H9 (cell line): ENCODE results near the gene TAF13. TPM values are rescaled to one million over a fixed set of nuclear protein-coding genes. Genes with fewer than 3 reads are reported as not detected.

Experiments
- DNase-seq: peaks from one replicate; pipeline ENCODE4 v3.0.0-alpha.2; 2017
- H2AFZ ChIP-seq: one replicate; pipeline ENCODE4 v1.6.1; 2013; ENCODE audit warnings: mild to moderate bottlenecking, low read length, control low read depth, moderate library complexity
- H2AK5ac ChIP-seq: 2 replicates; pipeline ENCODE4 v1.6.1; 2013; ENCODE audit warnings: low read length, control low read depth, mixed read lengths; ENCODE audit not compliant: insufficient read length
- H2BK120ac ChIP-seq: one replicate; pipeline ENCODE4 v1.6.1; 2013; ENCODE audit warnings: low read depth, mild to moderate bottlenecking, low read length, control low read depth, inconsistent platforms; ENCODE audit not compliant: poor library complexity, severe bottlenecking
- H2BK12ac ChIP-seq: 2 replicates; pipeline ENCODE4 v1.6.1; 2013; ENCODE audit warnings: low read length, control low read depth, mixed read lengths, low read depth; ENCODE audit not compliant: insufficient read length
- H2BK15ac ChIP-seq: 2 replicates; pipeline ENCODE4 v1.6.1; 2013; ENCODE audit warnings: low read depth, low read length, control low read depth
- H2BK20ac ChIP-seq: one replicate; pipeline ENCODE4 v1.6.1; 2013; ENCODE audit warnings: low read depth, mild to moderate bottlenecking, low read length, control low read depth, inconsistent platforms; ENCODE audit not compliant: poor library complexity, severe bottlenecking
- H2BK5ac ChIP-seq: 2 replicates; pipeline ENCODE4 v1.6.1; 2013; ENCODE audit warnings: low read length, control low read depth, mixed read lengths; ENCODE audit not compliant: insufficient read length
- H3K14ac ChIP-seq: 2 replicates; pipeline ENCODE4 v1.6.1; 2013; ENCODE audit warnings: low read length, control low read depth; ENCODE audit not compliant: insufficient read depth
- H3K18ac ChIP-seq: 2 replicates; pipeline ENCODE4 v1.6.1; 2013; ENCODE audit warnings: low read depth, mild to moderate bottlenecking, mixed read lengths, low read length, control low read depth; ENCODE audit not compliant: insufficient read length
- H3K23ac ChIP-seq: 2 replicates; pipeline ENCODE4 v1.6.1; 2013; ENCODE audit warnings: low read length, control low read depth, mixed read lengths, low read depth; ENCODE audit not compliant: insufficient read length
- H3K23me2 ChIP-seq: 2 replicates; pipeline ENCODE4 v1.6.1; 2013; ENCODE audit warnings: low read depth, mild to moderate bottlenecking, mixed read lengths, low read length, control low read depth; ENCODE audit not compliant: insufficient read length, poor library complexity, severe bottlenecking
- H3K27ac ChIP-seq: 2 replicates; pipeline ENCODE4 v1.5.1; 2013; ENCODE audit warnings: low read length, control low read depth, mixed read lengths, low read depth; ENCODE audit not compliant: insufficient read length
- H3K27me3 ChIP-seq: 2 replicates; pipeline ENCODE4 v1.6.1; 2013; ENCODE audit warnings: low read length, control low read depth, inconsistent platforms; ENCODE audit not compliant: insufficient read depth
- H3K4ac ChIP-seq: 2 replicates; pipeline ENCODE4 v1.6.1; 2013; ENCODE audit warnings: low read depth, mild to moderate bottlenecking, control low read depth, inconsistent platforms, low read length, moderate library complexity
- H3K4me1 ChIP-seq: 2 replicates; pipeline ENCODE4 v1.6.1; 2013; ENCODE audit warnings: low read length, control low read depth, inconsistent platforms; ENCODE audit not compliant: insufficient read depth
- H3K4me2 ChIP-seq: 2 replicates; pipeline ENCODE4 v1.6.1; 2013; ENCODE audit warnings: low read length, control low read depth, mixed read lengths; ENCODE audit not compliant: insufficient read length, insufficient read depth
- H3K56ac ChIP-seq: 2 replicates; pipeline ENCODE4 v1.6.1; 2013; ENCODE audit warnings: low read depth, mild to moderate bottlenecking, mixed read lengths, low read length, control low read depth; ENCODE audit not compliant: insufficient read length
- H3K79me1 ChIP-seq: 2 replicates; pipeline ENCODE4 v1.6.1; 2013; ENCODE audit warnings: low read depth, mild to moderate bottlenecking, moderate library complexity, low read length, control low read depth, inconsistent platforms; ENCODE audit not compliant: insufficient read depth, poor library complexity, severe bottlenecking
- H3K79me2 ChIP-seq: 2 replicates; pipeline ENCODE4 v1.6.1; 2013; ENCODE audit warnings: low read length, control low read depth, inconsistent platforms; ENCODE audit not compliant: insufficient read depth
- H3K9ac ChIP-seq: 2 replicates; pipeline ENCODE4 v1.6.1; 2013; ENCODE audit warnings: low read length, control low read depth, mixed read lengths; ENCODE audit not compliant: insufficient read length; ENCODE audit errors: extremely low read depth
- H3K9me3 ChIP-seq: one replicate; pipeline ENCODE4 v1.6.1; 2013; ENCODE audit warnings: low read depth, low read length, inconsistent platforms; ENCODE audit not compliant: control insufficient read depth
- H3T11ph ChIP-seq: one replicate; pipeline ENCODE4 v1.6.1; 2013; ENCODE audit warnings: mild to moderate bottlenecking, low read length, control low read depth, inconsistent platforms
- H4K20me1 ChIP-seq: one replicate; pipeline ENCODE4 v1.6.1; 2013; ENCODE audit not compliant: control insufficient read depth, insufficient read length, insufficient read depth
- H4K5ac ChIP-seq: 2 replicates; pipeline ENCODE4 v1.6.1; 2013; ENCODE audit warnings: low read depth, mild to moderate bottlenecking, mixed read lengths, low read length, control low read depth; ENCODE audit not compliant: insufficient read length
- H4K8ac ChIP-seq: replicated peaks from 2 replicates; pipeline ENCODE4 v1.6.1; 2013; ENCODE audit warnings: low read length, control low read depth, mixed read lengths, low read depth; ENCODE audit not compliant: insufficient read length
- H4K91ac ChIP-seq: 2 replicates; pipeline ENCODE4 v1.6.1; 2013; ENCODE audit warnings: low read depth, mild to moderate bottlenecking, moderate library complexity, mixed read lengths, low read length, control low read depth; ENCODE audit not compliant: insufficient read length
- H3K27ac Mint-ChIP-seq, 3 experiments: 2 replicates in 2 of 3; 3 replicates in 1 of 3; pipeline ENCODE4 v1.8.0; 2020 to 2021; ENCODE audit warnings: mixed read lengths in 3 of 3, mild to moderate bottlenecking in 1 of 3, moderate library complexity in 1 of 3
- H3K27me3 Mint-ChIP-seq: 2 replicates; pipeline ENCODE4 v1.8.0; 2021; ENCODE audit warnings: low read depth, mild to moderate bottlenecking, moderate library complexity, mixed read lengths
- H3K36me3 Mint-ChIP-seq, 3 experiments: 2 replicates in 2 of 3; 3 replicates in 1 of 3; pipeline ENCODE4 v1.8.0; 2020 to 2021; ENCODE audit warnings: low read depth in 3 of 3, mixed read lengths in 3 of 3; ENCODE audit not compliant: insufficient read depth in 1 of 3
- H3K4me1 Mint-ChIP-seq, 2 experiments: 2 replicates each; pipeline ENCODE4 v1.8.0; 2020; ENCODE audit warnings: mixed read lengths in 2 of 2
- H3K4me3 Mint-ChIP-seq, 2 experiments: 2 replicates in 1 of 2; 3 replicates in 1 of 2; pipeline ENCODE4 v1.8.0; 2020 to 2021; ENCODE audit warnings: mild to moderate bottlenecking in 2 of 2, mixed read lengths in 2 of 2, moderate library complexity in 1 of 2
- H3K9me3 Mint-ChIP-seq, 2 experiments: 2 replicates in 1 of 2; 3 replicates in 1 of 2; pipeline ENCODE4 v1.8.0; 2020; ENCODE audit warnings: mild to moderate bottlenecking in 2 of 2, mixed read lengths in 2 of 2, moderate library complexity in 1 of 2
- WGBS: extraction: QIAGEN DNeasy Blood & Tissue Kit; methylation state at CpG from one replicate; pipeline ENCODE4 v1.1.7; 2013; ENCODE audit warnings: missing lambda C conversion rate, low lambda C conversion rate, mixed read lengths; ENCODE audit not compliant: insufficient read length; ENCODE audit errors: extremely low coverage; 5-methylcytosine and 5-hydroxymethylcytosine counted together
- total RNA-seq: library from RNA; stranded (reverse); gene quantifications from 2 replicates; pipeline ENCODE4 v1.2.1, GENCODE V29; 2021
- TF ChIP-seq, protein P1 (sequence below): fragments of 200-600 bp; sonication (generic); conservative IDR thresholded peaks from 3 replicates; pipeline ENCODE4 v1.8.0; 2021; ENCODE audit warnings: antibody characterized with exemption, mild to moderate bottlenecking

Gene TAF13
- total RNA-seq, 1 experiment from 2014 or later: 50.9 TPM

DNA sequence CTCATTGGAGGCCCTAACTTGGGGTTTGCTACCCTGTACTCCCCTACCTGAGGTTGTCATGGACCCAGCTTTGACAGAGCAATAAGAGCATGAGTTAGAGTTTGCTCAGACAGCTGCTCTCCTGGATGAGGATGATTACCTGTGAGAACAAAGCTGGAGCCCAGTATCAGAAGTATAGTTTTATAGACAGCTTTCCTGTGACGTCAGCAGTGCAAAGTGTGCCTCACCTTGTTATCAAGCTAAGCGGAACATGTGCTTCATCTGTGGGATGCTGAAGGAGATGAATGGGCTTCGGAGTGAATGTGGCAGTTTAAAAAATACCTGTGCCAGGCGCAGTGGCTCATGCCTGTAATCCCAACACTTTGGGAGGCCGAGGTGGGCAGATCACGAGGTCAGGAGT lies 28.5 kb downstream of the TAF13 start:
- H3K27me3 Mint-ChIP-seq: peaks cover 3% of the 10 kb centered on the region; the same call in 1 of the 2 replicates
- H3K27ac ChIP-seq: no peak overlapping the region
- H2BK15ac ChIP-seq: no peak overlapping the region
- no peaks in the 10 kb centered on the region for H3K36me3 Mint-ChIP-seq
- no peak overlapping the region for H4K91ac ChIP-seq
- no peaks in the 10 kb centered on the region for H4K20me1 ChIP-seq
- peaks cover 0 to under 1% of the 10 kb centered on the region in 2 experiments; a peak in 1 of 5 replicates for H3K9me3 Mint-ChIP-seq
- H3K27me3 ChIP-seq: no peaks in the 10 kb centered on the region
- no peaks in the 10 kb centered on the region for H3K4me1 ChIP-seq
- H3K4ac ChIP-seq: no peak overlapping the region
- H3K4me2 ChIP-seq: no peak overlapping the region
- H3K9ac ChIP-seq: no peak overlapping the region
- WGBS: no CpG with 5 or more reads among the region's 6 CpGs
- H3T11ph ChIP-seq: no peak overlapping the region
- no peak overlapping the region for H3K14ac ChIP-seq
- H3K27ac Mint-ChIP-seq: no peak overlapping the region
- no peak overlapping the region for H2AFZ ChIP-seq
- H3K18ac ChIP-seq: no peak overlapping the region
- H3K4me1 Mint-ChIP-seq: peaks cover 2 to 3% of the 10 kb centered on the region in 2 experiments; a peak in 1 of 4 replicates
- H3K79me1 ChIP-seq: no peaks in the 10 kb centered on the region
- H3K79me2 ChIP-seq: no peaks in the 10 kb centered on the region
- H3K56ac ChIP-seq: no peak overlapping the region
- no peak overlapping the region for H2BK5ac ChIP-seq
- no peaks in the 10 kb centered on the region for H3K23me2 ChIP-seq
- no peak overlapping the region for H4K8ac ChIP-seq
- no peak overlapping the region for H2BK20ac ChIP-seq
- TF ChIP-seq, protein P1, sequence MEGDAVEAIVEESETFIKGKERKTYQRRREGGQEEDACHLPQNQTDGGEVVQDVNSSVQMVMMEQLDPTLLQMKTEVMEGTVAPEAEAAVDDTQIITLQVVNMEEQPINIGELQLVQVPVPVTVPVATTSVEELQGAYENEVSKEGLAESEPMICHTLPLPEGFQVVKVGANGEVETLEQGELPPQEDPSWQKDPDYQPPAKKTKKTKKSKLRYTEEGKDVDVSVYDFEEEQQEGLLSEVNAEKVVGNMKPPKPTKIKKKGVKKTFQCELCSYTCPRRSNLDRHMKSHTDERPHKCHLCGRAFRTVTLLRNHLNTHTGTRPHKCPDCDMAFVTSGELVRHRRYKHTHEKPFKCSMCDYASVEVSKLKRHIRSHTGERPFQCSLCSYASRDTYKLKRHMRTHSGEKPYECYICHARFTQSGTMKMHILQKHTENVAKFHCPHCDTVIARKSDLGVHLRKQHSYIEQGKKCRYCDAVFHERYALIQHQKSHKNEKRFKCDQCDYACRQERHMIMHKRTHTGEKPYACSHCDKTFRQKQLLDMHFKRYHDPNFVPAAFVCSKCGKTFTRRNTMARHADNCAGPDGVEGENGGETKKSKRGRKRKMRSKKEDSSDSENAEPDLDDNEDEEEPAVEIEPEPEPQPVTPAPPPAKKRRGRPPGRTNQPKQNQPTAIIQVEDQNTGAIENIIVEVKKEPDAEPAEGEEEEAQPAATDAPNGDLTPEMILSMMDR: no peak
- H3K9me3 ChIP-seq: no peaks in the 10 kb centered on the region
- no peak overlapping the region for H3K23ac ChIP-seq
- DNase-seq: no peak
- no peak overlapping the region for H2BK12ac ChIP-seq
- no peak overlapping the region for H2BK120ac ChIP-seq
- H2AK5ac ChIP-seq: no peak overlapping the region
- no peak overlapping the region for H4K5ac ChIP-seq
- no peak overlapping the region for H3K4me3 Mint-ChIP-seq
